Measurements from ENCODE around the gene MARCHF10. TPM values are rescaled to one million over a fixed set of nuclear protein-coding genes. Genes with fewer than 3 reads are reported as not detected.

The MARCHF10 gene
- total and polyA plus RNA-seq, 9 of the 15 experiments (the other 6 are each of a cell fraction or from before 2014, with no cell fraction given) = not detected

- ChIA-PET POLR2A (no interaction called here), CTCF (ENCODE audit: low intra/inter-chr PET ratio) (no interaction called here)
- no peaks in the 10 kb centered on the region; a peak in 1 of 5 replicates for H3K4me1 ChIP-seq (replicated peaks in 1 of 2; ENCODE audit: control insufficient read depth in 2 of 2, insufficient read depth in 2 of 2, low read length in 2 of 2)
- ATAC-seq = no peak
- no peaks in the 10 kb centered on the region for H3K9me1 ChIP-seq (ENCODE audit: control insufficient read depth, insufficient read depth, low read length)
- peaks cover 6 to 16% of the 10 kb centered on the region in 2 experiments; a peak in 4 of 5 replicates for H3K27me3 ChIP-seq (ENCODE audit: control insufficient read depth in 2 of 2, insufficient read depth in 2 of 2, low read length in 2 of 2)
- no peak overlapping the region for H3K27ac ChIP-seq (ENCODE audit: extremely low read depth, low read depth, low read length)
- H3K79me2 ChIP-seq (ENCODE audit: control insufficient read depth, insufficient read depth, low read length) = no peaks in the 10 kb centered on the region
- no peak overlapping the region for H3K4me3 ChIP-seq
- no peak overlapping the region for H3K9ac ChIP-seq (ENCODE audit: insufficient read depth in 1 of 2, low read depth in 2 of 2, low read length in 2 of 2)
- in situ Hi-C loops (cut with MboI) (no loop called here), intact Hi-C loops (cut with micrococcal nuclease) (no loop called here)
- no peak overlapping the region for H3K4me2 ChIP-seq (ENCODE audit: insufficient read depth, low read length)
- FAIRE-seq = no peak
- BruUV-seq (replicated peaks) = no TSS peak
- TF ChIP-seq KDM2B (CRISPR knock-in tag; IDR thresholded peaks at IDR 0.05) = no peak
- no peak for TF ChIP-seq NFATC3 (IDR thresholded peaks at IDR 0.05)
- no peak for TF ChIP-seq ZBTB5 (IDR thresholded peaks at IDR 0.05)
- TF ChIP-seq ZNF239 (CRISPR knock-in tag; IDR thresholded peaks at IDR 0.05) = no peak
- no peak for TF ChIP-seq ZNF282 (CRISPR knock-in tag; IDR thresholded peaks at IDR 0.05)
- TF ChIP-seq HNRNPH1 (optimal IDR thresholded peaks at IDR 0.05; ENCODE audit: low read depth, low read length) = no peak
- TF ChIP-seq ARID4B (CRISPR knock-in tag; IDR thresholded peaks at IDR 0.05) = no peak
- TF ChIP-seq ZBTB33 (CRISPR knock-in tag; IDR thresholded peaks at IDR 0.05) = no peak
- no peak for TF ChIP-seq SMAD4 (CRISPR knock-in tag; conservative IDR thresholded peaks at IDR 0.05)
- TF ChIP-seq MEF2A (IDR thresholded peaks at IDR 0.05; ENCODE audit: control insufficient read depth, low read depth, low read length) = no peak
- no peak for TF ChIP-seq ILF3 (IDR thresholded peaks at IDR 0.05; ENCODE audit: borderline replicate concordance)
- no peak for TF ChIP-seq SAFB (IDR thresholded peaks at IDR 0.05; ENCODE audit: borderline replicate concordance, low read depth, low read length)
- no peaks in the 10 kb centered on the region for H4K20me1 ChIP-seq (replicated peaks; ENCODE audit: control insufficient read depth, insufficient read depth, low read length)
- H2AFZ ChIP-seq (ENCODE audit: low read depth, low read length) = no peak overlapping the region
- H3K36me3 ChIP-seq (ENCODE audit: control insufficient read depth, insufficient read depth, low read length) = no peaks in the 10 kb centered on the region
- WGBS (ENCODE audit: insufficient coverage, low coverage, missing lambda C conversion rate) = 5% methylated on average over 7 of the region's 7 CpGs
- DNase-seq (ENCODE audit: extremely low read depth in 1 of 4, low spot score in 3 of 4) = no peak
- H3K9me3 ChIP-seq (replicated peaks; ENCODE audit: control insufficient read depth, insufficient read depth, low read depth, low read length) = no peaks in the 10 kb centered on the region
Measured at GRCh38 chr17:62790564-62790986, 17.5 kb downstream of the MARCHF10 start.

All from K562 (cell line).